RPMI7951 (cell line): ENCODE data around the gene SSR4. TPM values are rescaled to one million over a fixed set of nuclear protein-coding genes. Genes with fewer than 3 reads are reported as not detected.

Experiments used
- DNase-seq: peaks from one replicate; pipeline ENCODE4 v3.0.0-alpha.2; 2012; ENCODE audit warnings: low read depth
- total RNA-seq: library from RNA; depleted of rRNA; stranded (reverse); fragments of >200 nt; shearing (Covaris generic); gene quantifications from 2 replicates; pipeline ENCODE4 v1.2.3, GENCODE V29; 2014

The SSR4 gene
- total RNA-seq, 1 experiment from 2014 or later: 203 TPM

DNA sequence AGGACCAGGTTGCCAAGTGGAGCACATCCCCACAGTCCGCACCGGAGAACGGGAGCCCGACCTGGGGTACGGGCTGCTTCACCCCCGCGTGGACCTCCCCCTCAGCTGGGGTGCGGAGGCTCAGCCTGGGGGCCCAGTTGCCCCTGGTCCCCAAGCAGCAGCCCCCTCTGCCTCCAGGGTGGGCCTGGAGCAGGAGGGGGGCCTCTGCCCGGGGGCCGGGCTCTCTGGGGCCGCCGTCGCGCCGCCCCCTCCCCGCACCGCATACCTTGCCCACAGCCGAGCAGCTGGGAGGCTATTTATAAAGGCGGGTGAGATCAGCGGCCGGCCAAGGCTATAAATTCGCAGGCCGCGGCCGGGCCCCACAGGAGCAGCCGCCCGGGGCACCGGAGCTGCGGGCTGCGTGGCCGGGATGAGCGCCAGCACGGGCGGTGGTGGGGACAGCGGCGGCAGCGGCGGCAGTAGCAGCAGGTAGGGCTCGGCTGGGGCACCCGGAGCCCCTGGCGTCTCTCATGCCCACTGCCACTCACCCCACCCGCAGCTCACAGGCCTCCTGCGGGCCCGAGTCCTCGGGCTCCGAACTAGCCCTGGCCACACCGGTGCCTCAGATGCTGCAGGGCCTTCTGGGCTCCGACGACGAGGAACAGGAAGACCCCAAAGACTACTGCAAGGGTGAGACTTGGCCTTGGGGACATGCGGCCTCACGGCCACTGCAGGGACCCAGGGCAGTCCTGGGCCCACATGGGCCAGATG lies 13.6 kb upstream of the SSR4 start, which contains the start of gene SRPK3:
Gene SRPK3, plus strand, starts transcription at position 364 of the 750 bp plus-strand sequence. Its CDS starts 46 bp downstream, at position 410.
- DNase-seq: peak; percentile 54

DNA sequence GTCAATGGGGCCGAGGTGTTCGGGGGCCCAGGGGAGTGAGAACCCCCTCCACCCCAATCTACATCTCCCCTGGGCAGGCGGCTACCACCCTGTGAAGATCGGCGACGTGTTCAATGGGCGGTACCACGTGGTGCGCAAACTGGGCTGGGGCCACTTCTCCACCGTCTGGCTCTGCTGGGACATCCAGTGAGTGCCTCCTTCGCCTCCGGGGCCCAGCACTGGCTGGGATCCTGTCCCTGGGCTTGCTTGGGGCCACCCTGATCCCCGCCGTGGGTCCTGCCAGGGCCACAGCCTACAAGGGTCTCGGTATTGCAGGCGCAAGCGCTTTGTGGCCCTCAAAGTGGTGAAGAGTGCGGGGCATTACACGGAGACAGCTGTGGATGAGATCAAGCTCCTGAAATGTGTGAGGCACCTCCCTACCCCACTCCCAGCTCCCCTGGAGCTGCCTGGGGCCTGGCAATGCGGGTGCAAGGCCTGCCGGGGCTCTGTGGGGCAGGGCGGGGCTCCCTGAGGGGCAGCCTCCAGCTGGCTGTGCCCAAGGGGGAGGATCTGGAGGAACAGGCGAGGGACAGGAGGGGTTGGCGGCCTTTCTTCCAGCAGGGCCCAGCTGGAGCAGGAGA lies 12.9 kb upstream of the SSR4 start:
- DNase-seq: no peak

DNA sequence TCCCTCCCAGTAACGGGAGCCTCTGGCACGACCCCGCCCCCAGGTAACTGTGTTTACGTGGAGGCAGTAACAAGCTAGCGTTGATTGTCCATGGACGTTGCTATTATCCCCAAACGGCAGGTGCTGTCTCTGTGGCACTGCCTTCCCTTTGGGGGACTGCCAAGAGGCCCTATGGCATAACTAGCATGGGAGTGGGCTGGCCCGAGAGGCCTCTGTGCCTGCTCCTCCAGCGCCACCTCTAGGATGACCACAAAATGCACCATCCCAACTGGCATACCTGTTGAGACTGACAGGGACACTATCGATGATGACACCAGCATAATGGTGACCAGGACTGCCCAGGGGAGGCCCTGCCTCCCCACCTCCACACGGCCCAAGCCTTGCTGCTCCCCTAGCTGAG lies 12.2 kb upstream of the SSR4 start:
- DNase-seq: no peak

DNA sequence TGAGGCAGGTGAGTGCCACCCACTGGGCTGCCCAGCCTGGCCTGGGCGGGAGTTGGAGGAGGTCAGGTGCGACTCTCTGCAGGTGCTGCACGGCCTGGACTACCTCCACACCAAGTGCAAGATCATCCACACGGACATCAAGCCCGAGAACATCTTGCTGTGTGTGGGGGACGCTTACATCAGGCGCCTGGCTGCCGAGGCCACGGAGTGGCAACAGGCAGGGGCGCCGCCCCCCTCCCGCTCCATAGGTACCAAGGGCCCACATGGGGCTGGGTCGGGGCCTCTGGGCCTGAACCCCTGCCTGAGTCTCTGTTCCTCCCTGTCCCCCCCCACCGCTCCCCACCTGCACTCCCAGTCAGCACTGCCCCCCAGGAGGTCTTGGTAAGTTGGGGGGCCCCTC lies 11.6 kb upstream of the SSR4 start:
- no peak for DNase-seq

DNA sequence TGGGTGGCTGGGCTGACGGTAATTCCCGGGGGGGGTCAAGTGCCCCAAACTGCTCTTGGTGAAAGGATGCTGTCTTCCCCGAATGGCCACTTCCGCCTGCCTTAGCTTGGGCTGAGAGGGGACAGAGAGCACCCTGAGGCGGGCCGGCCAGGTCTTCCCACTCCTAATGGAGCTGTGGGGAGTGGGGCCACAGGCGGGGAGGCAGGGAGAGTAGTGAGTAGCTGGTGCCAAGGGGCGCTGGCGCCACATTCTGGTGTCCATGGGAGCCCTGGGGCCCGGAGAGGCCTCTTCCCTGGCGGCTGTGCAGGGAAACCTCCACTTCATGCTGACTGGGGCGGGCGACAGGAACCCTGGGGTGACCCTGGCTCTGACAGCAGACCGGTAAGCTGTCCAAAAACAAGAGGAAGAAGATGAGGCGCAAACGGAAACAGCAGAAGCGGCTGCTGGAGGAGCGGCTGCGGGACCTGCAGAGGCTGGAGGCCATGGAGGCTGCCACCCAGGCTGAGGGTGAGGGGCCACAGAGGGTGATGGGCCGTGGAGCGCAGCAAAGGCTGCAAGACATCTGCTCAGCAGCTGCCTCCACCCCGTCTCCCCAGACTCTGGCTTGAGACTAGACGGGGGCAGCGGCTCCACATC lies 11.0 kb upstream of the SSR4 start:
- DNase-seq: no peak

DNA sequence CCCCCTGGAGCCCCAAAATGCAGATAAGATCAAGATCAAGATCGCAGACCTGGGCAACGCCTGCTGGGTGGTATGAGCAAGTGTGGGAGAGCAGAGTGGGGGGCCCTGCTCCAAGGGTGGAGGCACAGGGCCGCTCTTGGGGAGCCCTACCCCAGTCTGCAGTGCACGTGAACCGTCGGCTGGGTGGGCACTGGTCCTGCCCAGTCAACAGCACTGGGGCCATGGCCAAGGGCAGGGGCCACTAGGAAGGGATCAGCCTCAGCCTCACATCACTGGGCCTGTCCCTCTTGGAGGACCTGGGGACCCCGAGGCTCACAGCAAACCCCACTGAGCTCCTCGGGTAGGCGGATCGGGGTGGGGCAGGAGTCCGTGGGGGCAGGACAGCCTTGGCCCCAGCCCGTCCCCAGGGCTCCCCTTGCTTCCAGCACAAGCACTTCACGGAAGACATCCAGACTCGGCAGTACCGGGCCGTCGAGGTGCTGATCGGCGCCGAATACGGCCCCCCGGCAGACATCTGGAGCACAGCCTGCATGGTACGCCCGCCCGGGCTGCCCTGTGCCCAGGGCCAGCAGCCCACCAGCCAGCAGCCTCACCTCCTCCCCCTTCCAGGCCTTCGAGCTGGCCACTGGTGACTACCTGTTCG lies 10.0 kb upstream of the SSR4 start:
- no peak for DNase-seq

DNA sequence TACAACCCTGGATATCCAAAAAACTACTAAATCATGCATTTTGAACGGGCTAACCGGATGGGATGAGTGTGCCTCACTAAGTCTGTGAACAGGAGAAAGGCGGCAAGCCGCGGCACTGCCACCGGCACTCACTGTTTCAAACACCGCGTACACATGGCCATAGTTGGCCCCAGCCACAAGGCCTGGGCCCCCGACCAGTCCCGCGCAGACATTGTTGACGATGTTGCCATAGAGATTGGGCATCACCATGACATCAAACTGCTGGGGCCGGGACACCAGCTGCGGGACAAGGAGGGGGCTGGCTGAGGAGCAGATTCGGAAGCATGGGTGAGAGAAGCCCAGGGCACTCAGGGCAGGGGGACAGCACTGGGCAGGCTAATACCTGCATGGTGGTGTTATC lies 7.8 kb upstream of the SSR4 start:
- DNase-seq: no peak

DNA sequence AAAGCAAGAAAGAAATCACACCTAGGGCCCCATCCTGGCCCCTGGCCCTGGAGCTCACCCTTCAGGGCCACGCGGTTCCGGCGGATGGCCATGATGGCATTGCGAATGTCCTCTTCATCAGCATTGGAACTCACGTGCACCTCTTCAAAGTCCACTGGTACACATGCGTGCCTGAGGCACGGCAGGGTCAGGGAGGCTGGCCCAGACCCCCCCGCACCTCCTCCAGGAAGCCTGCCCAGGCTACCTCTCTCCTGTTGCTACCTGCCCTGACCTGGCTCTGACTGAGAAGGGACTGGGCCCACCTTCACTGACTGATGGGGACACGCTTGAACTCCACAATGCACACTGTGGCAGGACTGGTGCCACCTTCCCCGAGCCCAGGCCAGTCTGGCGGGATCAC lies 4.8 kb upstream of the SSR4 start:
- no peak for DNase-seq

DNA sequence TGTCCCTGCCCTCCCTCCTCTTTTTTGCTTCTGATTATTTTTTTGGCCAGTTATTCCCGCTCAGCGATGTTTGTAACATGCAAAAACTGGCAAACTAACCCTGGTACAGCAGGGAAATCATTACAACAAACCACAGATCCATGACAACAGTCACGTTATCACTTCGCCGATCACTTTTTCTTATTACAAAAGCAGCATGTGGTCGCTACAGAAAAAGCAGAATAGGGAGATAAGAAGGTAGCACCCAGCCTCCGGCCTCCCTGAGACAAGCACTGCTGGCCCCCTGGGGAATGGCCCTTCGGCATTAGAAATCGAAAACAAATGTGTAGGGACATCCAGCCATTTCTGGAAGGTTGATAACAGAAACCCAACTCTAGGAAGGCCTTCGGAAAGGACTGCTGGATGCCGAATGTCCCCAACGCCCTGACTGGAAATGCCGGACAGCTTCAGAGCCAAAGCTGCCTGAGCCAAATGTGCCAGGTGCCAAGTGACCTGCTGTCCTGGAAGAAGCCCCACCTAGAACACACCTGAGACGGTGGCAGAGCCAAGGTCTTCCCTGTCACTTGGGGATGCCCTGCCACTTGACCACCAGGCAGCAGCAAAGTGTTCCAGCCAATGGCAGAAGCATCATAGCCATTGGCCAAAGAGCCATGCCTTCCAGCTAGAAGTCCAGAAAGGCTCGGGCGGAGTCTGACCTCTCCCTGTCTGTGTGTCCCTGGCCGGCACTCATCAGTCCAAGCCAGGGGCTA lies 3.2 kb upstream of the SSR4 start:
- no peak for DNase-seq

DNA sequence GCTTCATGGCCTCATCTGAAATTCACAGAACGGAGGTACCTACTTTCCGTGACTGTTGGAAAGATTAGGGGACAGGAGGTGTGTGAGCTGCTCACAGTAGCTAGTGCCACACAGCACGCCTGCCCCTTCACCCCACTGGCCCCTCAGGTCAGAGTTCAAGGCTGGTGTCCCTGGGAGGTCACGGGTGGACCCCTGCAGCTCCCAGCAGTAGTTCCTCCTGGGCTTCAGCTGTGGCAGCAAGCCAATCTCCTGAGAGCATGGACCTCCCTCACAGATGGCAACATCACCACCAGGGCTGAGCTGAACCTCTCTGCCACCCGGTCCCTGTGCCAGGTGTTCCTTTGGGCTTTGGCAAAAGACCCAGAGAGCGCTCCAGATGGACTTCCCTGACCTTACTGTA lies 2.1 kb upstream of the SSR4 start:
- no peak for DNase-seq

DNA sequence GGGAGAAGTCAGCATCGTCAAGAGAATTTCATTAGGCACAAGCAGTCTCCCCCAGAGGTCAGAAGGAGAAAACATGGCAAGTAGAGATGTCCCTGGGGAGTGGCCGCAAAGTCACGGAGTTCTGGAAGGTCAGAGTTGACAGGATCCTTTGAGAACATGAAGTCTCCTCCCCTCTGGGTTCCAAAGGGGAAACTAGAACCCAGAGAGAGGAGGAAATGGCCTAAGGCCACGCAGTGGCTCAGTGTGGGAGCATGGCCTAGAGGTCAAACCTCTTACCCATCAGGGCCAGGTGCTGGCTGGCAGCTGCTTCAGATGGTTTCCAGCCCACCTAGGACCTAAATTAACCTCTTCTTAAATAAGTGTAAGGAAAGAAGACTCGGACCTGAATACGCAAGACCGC lies 1.2 kb upstream of the SSR4 start:
- no peak for DNase-seq

DNA sequence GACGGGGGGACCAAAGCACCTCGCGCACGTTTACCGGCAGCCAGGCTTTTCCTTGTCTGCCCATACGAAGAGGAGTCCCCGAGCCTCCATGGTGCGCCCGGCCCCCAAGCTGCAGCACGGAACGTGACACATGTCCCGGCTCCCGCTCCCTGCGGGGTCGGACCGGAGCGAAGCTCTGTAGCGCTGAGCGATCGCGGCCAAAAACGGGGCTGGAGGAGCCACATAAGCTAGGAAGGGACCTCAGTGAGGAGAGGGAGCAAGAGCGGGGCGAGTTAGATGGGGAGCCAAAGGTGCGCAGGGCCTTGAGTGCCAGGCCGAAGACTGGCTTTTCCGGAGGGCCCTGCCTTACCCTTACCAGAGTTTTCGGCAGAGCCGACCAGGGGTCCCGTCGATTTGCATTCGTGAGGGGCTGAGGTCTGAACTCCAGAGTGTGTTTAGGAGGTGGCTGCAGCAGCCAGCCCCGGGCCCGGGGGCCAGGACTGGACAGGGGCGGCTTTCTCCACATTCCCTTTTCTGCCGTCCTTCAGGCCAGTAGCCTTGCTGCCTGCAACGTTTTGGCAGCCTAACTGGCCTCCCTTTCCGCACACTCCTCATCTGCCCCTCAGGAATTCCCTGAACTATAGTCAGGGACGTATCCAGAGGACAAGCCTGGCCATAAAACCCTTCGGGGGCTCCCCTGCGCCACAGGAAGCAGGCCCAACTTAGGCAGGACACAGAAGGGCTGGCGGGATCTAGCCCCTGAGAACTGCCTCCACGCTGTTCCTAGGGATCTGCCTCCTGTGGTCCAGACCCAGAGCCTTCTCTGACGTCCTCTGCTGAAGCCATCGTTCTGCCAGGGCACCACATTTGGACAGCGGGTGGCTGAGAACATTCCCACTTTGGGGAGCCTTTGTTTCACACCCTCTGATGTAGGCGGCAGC lies 689 bp downstream of the SSR4 start:
- no peak for DNase-seq

DNA sequence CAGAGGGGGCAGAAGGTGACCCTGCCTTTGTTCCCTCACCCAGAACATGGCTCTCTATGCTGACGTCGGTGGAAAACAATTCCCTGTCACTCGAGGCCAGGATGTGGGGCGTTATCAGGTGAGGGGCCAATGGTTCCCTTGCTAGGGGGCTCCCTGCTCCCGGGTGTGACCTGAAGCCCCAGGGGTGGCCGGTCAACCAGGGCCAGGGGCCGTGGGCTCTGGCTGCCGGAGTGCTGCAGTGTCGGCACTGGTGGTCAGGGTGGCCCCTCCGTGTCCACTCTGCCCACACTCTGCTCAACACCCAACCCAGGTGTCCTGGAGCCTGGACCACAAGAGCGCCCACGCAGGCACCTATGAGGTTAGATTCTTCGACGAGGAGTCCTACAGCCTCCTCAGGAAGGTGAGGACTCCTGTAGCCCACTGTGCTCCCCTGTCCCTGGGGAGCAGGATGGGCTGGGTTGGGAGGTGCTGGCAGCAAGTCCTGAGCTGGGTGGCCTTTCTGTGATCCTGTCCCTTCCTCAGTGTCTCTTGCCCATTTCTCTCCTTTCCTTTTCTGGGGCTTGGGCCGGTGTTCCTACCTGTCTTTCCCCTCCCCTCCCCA lies 3.0 kb downstream of the SSR4 start:
- no peak for DNase-seq

DNA sequence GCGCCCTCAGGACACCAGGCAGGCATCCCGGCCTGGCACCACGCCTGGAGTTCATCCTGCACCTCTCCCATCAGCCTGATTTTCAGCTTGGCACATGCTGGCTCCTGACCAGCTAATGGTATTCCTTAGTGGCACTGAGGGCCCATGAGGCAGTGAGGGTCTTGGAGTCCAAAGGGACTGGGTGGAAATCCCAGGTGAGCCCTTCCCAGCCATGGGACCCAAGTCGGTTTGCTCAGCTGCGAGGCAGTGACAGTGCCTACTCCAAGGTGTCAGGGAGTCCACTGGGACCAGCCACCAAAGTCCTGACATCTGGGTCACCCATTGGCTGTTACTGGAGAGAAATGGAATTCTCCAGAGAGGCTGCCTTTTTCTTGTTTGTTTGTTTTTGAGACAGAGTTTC lies 4.9 kb downstream of the SSR4 start:
- DNase-seq: no peak

DNA sequence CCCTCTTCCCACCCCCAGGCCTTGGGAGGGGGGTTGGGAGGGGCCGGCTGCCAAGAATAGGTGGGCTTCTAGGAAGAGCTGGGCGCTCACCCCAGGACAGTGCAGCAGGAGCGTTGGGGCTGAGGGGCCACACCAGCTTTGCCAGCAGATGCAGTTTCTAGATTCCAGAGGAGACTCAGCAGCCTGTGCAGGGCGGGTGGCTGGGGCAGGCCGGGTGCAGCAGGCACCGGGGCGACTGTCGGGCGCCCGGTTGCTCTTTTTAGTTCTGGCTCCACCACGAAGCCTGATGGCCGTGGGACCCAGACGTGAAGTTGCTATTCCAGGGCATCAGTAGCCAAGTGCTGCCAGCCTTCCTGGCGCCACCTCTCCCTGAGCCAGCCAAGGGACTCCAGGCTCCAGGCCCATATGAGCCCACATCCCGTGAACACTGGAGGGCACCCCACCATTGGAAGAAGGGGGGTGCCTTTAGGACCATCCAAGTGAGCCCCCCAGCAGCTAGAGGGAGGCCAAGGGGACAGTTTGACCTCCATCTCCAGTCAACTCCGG lies 5.8 kb downstream of the SSR4 start:
- DNase-seq: no peak

DNA sequence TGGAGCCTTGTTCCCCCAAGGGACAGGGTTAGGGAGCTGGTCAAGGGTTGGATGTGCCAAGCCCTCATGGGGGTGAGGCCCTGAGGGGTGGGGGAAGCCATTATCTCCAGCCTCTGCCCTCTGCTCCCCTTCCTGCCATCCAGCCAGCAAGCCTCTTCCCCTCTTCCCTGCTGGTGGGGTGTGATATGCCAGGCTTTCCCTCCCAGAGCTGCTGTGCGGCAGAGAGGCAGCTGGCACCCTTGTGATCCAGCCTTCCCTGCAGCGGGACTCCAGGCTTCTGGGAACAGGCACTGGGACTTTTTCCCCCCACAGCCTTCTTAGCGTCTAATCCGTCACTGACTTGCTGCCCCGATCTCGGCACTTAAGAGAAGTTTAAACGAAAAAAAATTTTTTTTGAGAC lies 6.3 kb downstream of the SSR4 start:
- no peak for DNase-seq

DNA sequence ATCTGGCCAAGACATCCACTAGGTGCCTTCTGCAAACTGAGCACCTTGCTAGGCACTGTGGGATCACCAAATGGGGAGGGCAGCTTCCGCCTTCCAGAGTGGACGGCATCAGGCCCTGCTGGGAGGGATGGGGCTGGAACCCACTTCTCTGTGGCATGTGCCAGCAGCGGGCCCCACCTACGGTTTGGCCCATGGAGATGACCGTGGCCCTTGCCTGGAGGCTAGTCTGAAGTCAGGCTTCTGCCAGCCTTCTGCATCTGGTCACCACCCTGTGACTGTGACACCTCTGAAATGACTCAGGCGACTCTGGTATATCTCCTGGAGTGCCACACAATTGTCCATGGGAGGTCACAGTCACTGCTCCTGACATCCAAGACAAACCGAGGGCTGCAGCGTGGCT lies 7.2 kb downstream of the SSR4 start:
- DNase-seq: no peak

DNA sequence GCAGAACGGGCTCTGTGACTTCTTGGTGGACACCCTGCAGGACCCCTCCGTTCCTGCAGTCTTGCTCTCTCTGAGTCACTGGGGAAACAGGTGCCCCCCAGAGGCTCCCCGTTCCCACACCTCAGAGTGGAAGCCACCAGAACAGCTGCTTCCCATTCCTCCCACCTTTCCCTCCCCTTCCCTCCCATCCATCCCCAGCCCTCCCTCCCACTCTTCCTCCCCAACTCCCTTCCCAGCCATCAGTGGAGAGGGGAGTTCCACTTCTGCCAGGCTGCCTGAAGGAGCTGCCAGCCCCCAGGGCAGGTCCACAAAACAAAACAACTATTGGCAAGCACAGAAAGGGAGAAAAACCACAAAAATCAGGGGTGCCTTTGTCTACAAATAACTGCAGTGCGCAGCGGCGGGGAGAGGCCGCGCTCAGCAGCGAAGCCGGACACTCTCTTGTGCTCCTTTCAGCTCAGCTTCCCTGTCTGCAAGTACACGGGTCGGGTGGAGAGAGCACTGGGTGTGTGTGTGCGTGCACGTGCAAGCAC lies 8.1 kb downstream of the SSR4 start:
- DNase-seq: no peak

DNA sequence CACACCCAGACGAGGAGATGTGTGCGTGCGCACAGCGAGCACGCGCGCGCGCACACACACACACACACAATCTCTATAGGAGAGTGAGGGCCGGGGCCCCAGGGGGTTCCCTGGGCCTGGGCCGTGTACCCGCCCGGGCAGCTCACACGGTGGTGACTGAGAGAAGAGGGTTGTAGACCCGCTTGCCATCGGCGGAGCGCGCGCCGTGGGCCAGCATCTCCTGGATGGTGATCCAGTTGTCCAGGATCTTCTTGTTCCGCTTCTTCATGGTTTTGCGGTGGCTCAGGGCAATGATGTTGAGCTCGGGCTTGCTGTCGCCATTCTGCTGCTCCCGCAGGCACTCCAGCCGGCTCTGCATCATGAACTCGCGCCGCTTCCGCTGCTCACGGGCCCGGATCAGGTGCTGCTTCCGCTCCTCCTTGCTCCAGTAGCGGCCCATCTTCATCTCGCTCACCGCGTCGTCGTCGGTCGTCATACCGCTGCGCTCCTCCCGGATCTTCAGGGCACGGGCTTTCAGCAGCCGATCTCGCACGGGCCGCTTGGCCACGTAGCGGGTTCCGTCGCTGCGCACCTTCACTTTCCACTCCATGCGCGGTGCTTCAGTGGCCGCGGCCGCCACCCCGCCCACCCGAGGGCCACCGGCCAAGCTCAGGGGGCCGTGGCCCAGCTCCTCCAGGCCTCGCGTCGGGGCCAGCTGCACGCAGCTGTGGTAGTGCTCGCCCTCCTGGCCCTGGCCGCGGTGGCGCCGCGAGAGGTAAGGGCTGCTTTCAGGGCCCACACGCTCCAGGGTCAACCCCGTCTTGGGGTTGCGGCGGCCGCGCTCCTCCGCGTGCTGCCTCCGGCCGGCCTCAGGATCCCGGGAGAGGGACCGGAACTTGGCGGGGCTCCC lies 9.0 kb downstream of the SSR4 start:
- DNase-seq: no peak
